ENCODE results near the gene FAM174C.
A peak's percentile ranks its signal among the peaks of the same experiment; 100 is the strongest.

The FAM174C gene

DNA sequence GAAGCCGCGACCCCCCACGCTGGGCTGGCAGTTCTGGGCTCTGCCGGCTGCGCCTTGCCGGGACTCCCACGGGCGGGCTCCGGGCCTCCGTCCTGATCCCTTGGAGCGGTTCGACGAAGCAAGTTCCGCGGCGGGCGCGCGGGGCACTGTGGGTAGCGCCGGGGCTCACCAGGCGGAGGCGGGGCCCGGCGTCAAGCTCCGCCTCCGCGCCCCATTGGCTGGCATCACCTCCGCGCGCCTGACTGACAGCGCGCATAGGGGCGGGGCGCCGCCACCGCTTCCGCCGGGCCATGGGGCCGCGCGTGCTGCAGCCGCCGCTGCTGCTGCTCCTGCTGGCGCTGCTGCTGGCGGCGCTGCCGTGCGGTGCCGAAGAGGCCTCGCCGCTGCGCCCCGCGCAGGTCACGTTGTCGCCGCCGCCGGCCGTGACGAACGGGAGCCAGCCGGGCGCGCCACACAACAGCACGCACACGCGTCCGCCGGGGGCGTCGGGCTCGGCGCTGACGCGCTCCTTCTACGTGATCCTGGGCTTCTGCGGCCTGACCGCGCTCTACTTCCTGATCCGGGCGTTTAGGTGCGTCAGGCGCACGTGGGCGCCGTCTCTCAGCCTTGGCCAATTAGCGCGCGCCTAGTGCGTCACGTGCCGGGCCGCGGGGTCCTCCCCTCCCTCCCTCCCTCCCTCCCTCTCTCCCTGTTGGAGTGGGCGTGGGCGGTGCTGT, at the start of gene FAM174C:
Gene FAM174C (plus strand): TSS at position 271 of the 716 bp plus-strand sequence. CDS start 20 bp downstream, at position 291.
- peak; percentile 87 to 93 (median 87) for DNase-seq (ENCODE audit: low read depth in 3 of 3, low spot score in 1 of 3)

DNA sequence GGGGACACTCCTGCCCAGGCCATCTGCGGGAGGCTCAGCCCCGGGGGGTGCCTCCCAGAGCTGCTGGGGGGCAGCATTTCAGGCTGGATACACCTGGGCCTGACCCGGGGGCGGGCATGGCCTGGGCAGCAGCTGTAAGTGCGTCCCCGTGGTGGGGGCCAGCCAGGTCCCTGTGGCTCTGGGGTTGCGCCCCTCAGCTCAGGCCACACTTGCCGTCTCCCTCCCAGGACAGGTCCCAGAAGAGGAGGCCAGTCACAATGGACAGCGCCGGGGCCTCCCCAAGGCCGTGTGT, 49.2 kb upstream of the FAM174C start:
- DNase-seq (ENCODE audit: low read depth in 3 of 3, low spot score in 1 of 3) = no peak

DNA sequence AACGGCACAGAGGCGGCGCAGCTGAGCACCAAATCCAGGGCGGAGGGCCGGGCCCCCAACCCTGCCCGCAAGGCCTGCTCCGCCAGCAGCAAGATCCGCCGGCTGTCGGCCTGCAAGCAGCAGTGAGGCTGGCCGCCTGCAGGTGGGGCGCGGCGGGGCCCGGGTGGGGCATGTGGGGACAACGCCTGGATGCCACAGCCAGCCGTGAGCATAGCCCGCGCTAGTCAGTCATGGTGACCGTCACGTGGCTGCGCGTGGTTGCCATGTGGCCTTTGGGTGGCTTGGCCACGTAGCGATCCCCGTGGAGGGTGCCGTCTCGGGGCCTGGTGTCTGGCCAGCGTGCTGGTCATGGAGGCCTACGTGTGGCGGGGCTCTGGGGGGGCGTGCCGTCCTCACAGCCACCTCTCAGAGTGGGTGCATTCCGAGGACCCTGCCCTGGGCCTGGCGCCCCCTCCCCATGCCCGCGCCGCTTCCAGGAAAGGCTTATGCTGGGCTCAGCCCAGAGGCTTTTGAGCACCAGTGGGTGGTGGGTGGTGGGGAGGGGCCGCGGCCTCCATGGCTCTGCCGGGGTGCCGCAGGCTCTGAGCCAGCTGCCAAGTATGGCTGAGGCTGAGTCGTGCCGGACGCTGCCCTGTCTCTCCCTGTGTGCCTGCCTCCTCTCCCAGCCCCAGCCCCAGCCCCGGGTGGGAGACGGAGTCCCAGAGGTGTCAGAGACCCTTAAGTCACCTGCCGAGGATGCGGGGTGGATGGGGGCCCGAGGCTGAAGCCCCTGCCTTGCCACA, 48.6 kb upstream of the FAM174C start:
- DNase-seq (ENCODE audit: low read depth in 3 of 3, low spot score in 1 of 3) = no peak

DNA sequence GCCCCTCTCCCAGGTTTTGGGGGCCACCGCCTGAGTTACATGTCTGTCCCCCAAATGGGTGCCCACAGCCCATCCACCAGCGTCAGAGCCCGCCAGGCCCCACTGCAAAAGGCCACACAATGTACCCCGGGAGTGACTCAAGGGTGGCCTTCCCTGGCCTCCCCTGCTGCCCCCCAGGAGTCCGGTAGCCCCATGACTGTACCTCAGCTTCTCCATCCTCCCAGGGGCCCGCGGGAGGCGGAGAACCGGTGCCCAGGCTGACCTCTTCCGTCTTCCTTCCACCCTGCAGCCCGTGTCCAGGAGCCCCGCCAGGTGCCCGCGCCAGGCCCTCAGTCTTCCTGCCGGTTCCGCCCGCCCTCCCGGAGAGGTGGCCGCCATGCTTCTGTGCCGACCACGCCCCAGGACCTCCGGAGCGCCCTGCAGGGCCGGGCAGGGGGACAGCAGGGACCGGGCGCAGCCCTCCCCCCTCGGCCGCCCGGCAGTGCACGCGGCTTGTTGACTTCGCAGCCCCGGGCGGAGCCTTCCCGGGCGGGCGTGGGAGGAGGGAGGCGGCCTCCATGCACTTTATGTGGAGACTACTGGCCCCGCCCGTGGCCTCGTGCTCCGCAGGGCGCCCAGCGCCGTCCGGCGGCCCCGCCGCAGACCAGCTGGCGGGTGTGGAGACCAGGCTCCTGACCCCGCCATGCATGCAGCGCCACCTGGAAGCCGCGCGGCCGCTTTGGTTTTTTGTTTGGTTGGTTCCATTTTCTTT, 47.9 kb upstream of the FAM174C start:
- no peak for DNase-seq (ENCODE audit: low read depth in 3 of 3, low spot score in 1 of 3)

DNA sequence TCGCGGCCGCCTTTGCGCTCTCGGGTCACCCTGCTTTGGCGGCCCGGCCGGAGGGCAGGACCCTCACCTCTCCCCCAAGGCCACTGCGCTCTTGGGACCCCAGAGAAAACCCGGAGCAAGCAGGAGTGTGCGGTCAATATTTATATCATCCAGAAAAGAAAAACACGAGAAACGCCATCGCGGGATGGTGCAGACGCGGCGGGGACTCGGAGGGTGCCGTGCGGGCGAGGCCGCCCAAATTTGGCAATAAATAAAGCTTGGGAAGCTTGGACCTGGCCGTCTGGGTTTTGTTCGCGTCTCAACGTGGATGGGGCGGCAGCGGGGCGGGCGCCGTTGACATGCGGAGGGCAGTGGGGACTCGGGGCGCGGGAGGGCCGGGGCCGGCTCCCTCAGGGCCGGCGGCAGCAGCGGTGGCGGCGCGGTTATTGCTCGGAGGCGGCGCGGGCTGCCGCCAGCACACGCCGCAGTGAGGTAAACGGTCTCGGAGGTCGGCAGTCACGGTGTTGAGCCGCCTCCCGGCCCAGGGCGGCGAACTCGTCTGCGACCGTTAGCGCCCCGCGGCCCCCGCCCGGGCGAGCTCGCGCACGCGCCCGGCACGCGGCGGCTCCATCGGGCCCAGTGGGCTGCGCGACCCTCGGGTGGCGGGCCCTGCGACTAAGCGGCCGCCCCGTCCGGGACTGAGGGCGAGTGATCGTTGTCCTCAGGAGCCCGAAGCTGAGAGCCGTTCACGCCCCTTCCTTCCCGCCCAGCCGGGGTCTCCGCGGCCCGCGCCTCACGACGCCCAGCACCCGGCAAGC, 47.0 kb upstream of the FAM174C start:
- DNase-seq (ENCODE audit: low read depth in 3 of 3, low spot score in 1 of 3) = no peak

DNA sequence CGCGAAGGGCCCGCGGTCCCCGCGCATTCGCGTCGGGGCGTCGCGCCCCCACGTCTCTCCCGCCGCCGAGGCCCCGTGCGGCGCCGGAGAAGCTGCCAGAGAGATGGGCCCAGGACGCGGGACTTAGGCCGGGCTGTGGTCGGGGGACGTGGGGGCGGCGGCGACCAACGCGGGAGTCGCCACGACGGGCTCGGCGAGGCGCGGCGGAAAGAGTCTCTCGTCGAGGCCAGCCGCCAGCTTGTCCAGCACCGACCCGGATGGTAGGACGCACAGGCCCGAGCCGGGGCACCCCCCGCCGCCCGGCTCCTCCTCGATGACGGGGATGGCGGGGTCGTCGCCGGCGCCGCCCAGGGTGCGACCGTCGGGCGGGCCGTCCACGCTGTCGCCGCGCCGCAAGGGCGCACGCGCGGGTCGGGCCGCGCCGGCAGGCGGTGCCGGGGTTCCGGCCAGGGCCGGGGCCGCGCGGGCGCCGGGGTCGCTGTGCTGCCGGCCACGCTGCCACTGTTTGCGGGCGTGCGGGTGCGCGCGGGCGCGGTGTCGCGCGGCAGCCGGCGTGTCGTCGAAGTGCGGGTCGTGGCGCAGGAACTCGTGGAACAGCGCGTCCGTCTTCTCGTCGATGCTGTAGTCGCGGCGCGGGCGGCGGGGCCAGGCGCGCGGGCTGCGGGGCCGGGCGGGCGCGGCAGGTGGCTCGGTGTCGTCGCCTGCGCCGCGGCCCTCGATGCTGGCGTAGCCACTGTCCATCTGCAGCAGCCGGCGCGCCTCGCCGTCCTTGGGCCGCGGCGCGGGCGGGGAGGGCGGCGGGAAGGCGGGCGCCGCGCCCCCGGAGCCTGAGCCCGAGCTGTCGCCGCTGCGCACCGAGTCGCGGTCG, 46.0 kb upstream of the FAM174C start:
- DNase-seq (ENCODE audit: low read depth in 3 of 3, low spot score in 1 of 3) = no peak

DNA sequence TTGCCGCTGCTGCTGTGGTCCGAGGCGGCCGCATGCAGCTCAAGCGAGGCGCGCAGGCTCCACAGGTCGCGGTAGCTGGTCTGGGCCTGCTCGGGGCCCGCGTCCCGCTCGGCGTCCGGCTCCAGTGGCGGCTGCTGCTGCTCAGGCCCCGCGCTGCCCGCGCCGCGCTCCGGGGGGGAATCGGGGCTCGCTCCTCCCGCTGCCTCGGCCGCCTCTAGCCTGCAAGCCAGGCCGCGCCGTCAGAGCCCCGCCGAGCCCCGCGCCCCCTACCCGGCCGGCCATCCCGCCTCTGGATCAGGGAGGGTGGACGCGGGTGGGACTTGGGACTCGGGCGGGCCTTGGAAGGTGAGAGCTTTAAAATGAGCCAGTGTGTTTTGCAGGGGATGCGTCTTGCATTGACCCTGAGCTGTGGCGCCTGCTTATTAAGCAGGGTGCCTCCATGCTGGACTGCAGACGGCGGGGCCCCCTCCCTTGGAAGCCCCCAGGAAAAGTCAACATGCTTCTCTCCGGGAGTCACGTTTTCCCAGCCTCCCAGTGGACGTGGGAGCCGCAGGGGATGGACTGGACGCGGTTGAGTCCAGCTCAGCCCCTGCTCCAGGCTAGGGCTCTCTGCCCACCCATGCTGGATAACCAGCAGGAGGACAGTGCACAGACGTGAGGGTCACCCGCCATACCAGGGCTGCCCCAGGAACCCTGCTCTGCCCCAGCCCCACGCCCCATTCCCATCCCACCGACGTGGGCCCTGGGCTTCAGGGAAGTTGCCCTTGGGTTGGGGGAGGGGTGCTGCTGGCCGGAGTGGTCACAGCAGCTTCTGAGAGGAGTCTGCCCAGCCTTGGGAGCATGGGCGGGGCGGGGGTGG, 45.2 kb upstream of the FAM174C start:
- no peak for DNase-seq (ENCODE audit: low read depth in 3 of 3, low spot score in 1 of 3)

DNA sequence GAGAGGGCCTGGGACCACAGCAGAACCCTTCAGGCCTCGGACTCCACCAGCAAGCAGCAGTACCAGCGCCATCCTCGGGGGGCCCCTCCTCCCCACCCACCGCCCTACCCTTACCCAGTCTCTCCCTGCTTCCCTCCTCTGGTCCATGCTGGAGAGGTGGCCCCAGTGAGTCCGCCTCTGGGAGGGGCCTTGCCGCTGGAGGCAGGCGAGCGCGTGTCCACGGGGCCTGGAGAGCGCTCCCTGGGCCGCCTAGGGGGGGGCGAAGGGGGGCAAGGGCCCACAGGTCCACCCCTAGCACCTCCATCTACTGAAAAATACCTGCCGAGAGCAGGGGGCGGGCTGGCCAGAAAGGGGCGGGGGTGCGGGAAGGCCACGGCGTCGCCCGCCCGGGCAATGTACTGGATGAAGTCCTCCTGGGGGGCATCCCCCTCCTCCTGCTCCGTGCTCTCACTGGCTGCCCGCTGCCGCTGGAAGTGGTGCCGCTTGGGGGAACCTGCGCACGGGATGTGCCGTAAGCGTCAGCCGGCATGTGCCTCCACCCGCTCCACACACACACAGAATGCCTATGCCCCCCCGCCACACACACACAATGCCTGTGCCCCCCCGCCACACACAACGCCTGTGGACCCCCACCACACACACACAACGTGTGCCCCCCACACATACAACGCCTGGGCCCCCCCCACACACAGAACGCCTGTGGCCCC, 44.4 kb upstream of the FAM174C start:
- DNase-seq (ENCODE audit: low read depth in 3 of 3, low spot score in 1 of 3) = no peak

DNA sequence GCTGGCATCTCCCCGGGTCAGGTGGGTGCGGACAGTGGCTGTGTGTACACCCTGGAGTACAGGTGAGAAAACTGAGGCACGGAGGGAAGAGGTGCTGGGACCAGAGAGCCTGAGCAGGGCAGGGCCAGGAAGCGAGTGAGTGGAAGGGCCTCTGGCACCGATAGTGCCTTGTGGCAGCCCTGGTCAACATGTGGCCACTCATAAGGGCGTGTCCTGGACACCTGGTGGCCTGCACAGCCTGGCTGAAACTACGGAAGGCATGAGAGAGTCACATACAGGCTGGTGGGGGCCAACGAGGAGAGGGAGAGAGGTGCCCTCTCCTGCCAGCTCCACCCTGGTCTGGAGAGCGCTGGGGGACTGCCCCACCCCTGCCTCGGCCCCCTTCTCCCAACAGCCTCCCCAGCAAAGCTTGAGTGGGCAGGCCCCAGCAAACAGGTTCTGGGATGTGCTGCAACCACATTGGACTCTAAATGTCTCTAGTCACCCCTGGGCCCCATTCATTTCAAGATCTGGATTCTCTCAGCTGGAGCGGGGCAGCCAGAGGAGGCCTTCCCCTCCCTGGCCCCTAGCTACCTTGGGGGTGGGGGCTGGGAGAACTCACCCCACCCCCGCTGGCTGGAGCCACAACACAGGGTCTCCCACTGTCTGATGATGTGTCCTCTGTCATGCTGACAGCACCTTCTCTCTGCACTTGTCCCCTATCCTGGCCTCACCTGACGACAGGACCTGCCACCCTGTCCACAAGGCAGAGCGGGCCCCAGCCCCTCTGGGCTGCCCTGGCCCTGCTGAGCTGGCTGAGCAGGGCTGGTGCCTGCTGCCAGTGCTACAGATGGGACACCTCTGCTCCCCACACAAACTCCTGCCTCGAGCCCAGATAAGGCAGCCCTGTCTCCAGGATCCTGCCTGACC, 43.3 kb upstream of the FAM174C start:
- DNase-seq (ENCODE audit: low read depth in 3 of 3, low spot score in 1 of 3) = no peak

DNA sequence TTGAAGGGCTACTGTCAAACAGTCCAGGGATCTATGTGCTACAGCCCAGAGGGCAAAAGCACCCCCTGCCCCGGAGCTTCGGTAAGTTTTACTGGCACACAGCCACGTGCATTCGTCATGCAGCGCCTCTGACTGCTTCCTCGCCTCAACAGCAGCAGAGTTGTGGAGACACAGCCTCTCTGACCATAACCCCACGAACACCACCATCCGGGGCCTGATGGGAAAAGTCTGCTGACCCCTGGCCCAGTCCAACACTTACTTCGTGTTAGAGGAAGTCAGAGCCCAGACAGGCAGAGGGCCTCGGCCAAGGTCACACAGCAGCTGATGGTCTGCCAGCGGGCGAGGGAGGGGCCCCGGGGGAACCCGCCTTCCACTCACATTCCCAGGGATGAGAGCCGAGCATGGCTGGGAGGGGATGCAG, 42.7 kb upstream of the FAM174C start:
- DNase-seq (ENCODE audit: low read depth in 3 of 3, low spot score in 1 of 3) = no peak

DNA sequence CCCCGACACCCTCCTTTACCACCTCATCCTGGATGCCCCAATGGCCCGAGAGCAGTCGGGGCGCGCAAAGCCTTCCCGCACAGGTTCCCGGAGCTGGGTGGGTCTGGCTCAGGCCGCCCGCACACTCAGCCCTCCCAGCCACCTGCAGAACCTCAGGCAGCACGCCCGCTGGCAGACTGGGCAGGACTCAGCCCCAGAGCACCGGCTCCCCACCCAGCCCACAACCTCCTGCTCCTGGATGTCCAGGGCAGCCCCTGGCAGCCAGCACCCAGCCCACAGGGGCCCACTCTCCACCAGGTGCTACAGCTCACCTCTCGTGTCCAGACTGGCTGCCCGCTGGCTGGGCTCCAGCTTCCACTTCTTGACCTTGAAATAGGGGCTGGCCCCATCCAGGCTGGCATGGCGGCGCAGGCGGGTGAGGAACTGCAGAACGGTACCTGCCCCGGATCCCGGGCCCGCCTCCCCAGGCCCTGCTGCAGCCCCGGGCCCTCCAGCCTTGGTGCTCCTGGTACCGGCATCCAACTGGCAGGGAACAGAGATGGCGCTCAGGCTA, 42.1 kb upstream of the FAM174C start:
- no peak for DNase-seq (ENCODE audit: low read depth in 3 of 3, low spot score in 1 of 3)

DNA sequence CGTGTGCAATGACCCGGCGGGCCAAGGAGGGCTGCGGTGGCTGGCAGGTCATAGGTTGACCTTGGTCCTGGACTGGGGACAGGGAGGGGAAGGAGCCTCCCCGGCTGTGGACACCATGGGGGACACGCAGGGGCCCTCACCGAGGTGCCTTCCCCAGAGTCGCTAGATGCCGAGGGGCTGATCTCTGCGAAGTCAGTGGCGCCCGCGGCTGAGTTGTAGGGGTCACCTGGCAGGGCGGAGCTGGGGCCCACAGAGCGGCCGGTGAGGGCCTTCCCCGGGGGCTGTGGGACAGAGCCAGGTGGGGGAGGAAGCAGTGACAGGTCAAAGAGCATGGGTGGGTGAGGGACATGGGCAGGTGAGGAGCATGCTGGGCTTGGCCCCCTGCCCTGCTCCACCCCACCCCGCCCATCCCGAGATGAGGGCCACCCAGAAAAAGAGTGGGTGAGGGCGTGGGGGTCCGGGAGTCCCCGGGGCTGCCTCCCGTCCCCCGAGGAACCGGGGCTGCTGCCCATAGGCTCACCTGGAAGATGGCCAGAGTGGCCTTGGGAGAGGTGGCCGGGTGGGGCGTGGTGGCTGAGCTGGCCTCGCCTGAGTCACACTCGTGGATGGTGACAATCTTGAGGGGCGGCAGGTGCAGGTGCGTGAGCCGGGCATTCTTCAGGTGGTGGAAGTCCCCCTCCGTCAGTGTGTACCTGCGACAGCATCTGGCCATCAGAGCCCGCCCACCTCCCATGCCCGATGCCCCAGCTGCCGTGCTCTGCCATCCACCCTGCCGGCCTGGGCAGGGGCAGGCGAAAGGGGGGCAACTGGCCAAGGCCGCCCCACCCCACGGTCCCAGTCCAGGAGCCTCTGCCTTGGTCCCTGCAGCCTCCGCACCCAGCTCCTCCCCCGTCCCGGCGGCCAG, 41.0 kb upstream of the FAM174C start:
- no peak for DNase-seq (ENCODE audit: low read depth in 3 of 3, low spot score in 1 of 3)

DNA sequence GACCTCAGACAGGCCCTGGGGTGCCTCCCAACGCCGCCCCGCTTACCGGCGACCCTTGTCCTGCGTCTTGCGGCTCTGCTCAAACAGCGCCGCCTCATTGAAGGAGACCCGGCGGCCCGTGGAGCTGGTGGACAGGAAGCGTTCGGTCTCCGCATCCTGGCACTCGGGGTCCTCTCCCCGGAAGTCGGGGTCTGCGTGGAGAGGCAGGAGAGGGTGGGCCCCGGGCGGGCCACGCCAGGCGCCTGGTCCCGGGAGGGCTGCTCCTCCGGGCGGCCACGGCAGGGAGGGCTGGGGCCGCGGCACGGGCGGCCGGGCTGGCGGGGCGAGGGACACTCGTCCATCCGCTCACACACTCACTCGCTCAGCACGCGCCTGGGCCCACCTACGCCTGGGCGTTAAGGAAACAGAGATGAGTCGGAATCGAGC, 40.4 kb upstream of the FAM174C start:
- DNase-seq (ENCODE audit: low read depth in 3 of 3, low spot score in 1 of 3) = no peak

DNA sequence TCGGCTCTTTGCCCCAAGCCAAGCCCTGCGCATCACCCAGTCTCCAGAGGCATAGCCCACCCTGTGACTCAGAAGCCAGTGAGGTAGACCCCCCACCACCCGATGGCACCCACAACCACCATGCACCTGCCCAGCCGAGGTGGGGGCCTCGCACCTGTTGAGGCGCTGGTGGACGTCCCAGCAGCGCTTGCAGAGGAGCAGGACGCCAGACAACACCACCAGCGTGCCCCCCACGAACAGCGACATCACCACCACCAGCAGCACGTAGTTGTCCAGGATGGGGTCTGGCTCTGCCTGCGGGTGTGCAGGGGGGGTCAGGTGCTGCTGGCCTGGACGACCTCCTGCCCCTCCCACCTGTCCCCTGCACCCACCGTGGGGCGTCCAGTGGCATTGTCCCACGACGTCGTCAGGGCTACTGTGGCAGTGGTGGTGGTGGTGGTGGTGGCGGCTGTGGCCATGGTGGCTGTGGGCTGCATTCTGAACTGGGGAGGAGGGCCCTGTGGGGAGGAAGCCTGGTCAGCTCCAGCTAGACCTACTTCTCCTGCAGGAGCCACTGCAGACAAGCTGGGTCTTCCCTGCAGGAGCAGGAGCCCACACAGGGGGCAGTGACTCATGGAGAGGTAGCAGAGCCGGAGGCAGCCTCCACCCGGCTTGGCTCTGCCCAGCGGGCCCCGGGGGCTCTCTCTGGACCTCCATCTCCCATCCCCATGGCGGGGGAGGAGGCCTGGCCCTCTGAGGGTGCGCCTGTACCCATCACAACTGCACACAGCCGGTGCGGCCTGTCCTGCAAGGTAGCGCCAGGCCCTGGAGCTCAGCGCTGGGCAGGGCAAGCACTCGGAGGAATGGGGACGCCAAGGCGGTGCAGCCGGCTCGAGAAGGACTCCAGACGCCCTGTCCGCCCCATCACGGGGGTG, 39.4 kb upstream of the FAM174C start:
- no peak for DNase-seq (ENCODE audit: low read depth in 3 of 3, low spot score in 1 of 3)

DNA sequence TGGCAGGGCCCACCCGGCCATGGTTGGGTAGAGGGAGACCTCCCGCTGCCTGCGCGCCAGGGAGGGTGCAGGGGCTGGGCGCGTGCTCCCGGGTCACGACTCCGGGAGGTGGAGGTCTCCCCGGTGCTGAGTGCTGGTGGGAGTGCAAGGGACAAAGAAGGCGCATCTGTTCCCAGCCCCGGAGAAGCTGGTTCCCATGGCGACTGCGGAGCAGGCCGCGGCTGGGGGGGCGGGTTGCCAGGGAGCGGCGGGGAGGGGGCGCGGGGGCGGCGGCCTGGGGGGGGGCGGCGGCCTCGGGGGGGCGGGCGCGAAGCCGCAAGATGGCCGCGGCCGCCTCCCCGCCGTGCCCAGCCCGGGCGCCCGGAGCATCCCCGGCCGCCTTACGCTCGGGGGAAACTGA, 38.8 kb upstream of the FAM174C start:
- DNase-seq (ENCODE audit: low read depth in 3 of 3, low spot score in 1 of 3) = no peak
